SK-N-SH treated with all-trans-retinoic acid at 6 μM for 48 hours (cell line): ENCODE results near the gene SUSD4.

ENCODE experiments used
- ATAC-seq: fragments of 200-7000 bp; cut with Tn5 transposase; 3 replicates; pipeline ENCODE4 v1.9.1; 2020; ENCODE audit warnings: mild to moderate bottlenecking, moderate library complexity
- ARNTL ChIP-seq: fragments of 450-650 bp; formaldehyde crosslinking; IDR thresholded peaks from 2 replicates; pipeline ENCODE4 v1.5.0; 2020; ENCODE audit warnings: low read depth, mild to moderate bottlenecking, moderate library complexity, borderline replicate concordance
- BACH2 ChIP-seq: fragments of 250-450 bp; sonication (Bioruptor Pico); IDR thresholded peaks from 2 replicates; pipeline ENCODE4 v1.9.0; 2021; ENCODE audit warnings: mild to moderate bottlenecking, borderline replicate concordance
- CREB5 ChIP-seq: fragments of 250-450 bp; sonication (Bioruptor Pico); IDR thresholded peaks from 2 replicates; pipeline ENCODE4 v1.5.1; 2020; ENCODE audit warnings: low read depth, mild to moderate bottlenecking, moderate library complexity
- CSDC2 ChIP-seq: fragments of 250-450 bp; sonication (Bioruptor Pico); IDR thresholded peaks from 2 replicates; pipeline ENCODE4 v1.5.0; 2020; ENCODE audit warnings: mild to moderate bottlenecking, moderate library complexity
- CSRNP3 ChIP-seq: fragments of 250-450 bp; sonication (Bioruptor Pico); IDR thresholded peaks from 2 replicates; pipeline ENCODE4 v1.5.1; 2021; ENCODE audit warnings: mild to moderate bottlenecking, moderate library complexity
- ESRRG ChIP-seq: fragments of 250-450 bp; sonication (Bioruptor Pico); IDR thresholded peaks from 2 replicates; pipeline ENCODE4 v1.6.1; 2021; ENCODE audit warnings: mild to moderate bottlenecking
- GLIS3 ChIP-seq: fragments of 250-450 bp; sonication (Bioruptor Pico); IDR thresholded peaks from 2 replicates; pipeline ENCODE4 v1.5.0; 2020; ENCODE audit warnings: mild to moderate bottlenecking, moderate library complexity
- ISL1 ChIP-seq: fragments of 250-450 bp; sonication (Bioruptor Pico); IDR thresholded peaks from 2 replicates; pipeline ENCODE4 v2.1.2; 2022; ENCODE audit warnings: mild to moderate bottlenecking, moderate library complexity
- OSR1 ChIP-seq: fragments of 250-450 bp; sonication (Bioruptor Pico); IDR thresholded peaks from 2 replicates; pipeline ENCODE4 v1.8.0; 2022; ENCODE audit warnings: moderate library complexity, mild to moderate bottlenecking, inconsistent platforms
- POU6F1 ChIP-seq: fragments of 250-450 bp; sonication (Bioruptor Pico); IDR thresholded peaks from 2 replicates; pipeline ENCODE4 v1.8.0; 2021; ENCODE audit warnings: low read depth, mild to moderate bottlenecking, moderate library complexity, borderline replicate concordance
- PPARA ChIP-seq: fragments of 250-450 bp; sonication (Bioruptor Pico); IDR thresholded peaks from 2 replicates; pipeline ENCODE4 v1.5.0; 2020; ENCODE audit warnings: mild to moderate bottlenecking, borderline replicate concordance
- RARB ChIP-seq: fragments of 250-450 bp; sonication (Bioruptor Pico); IDR thresholded peaks from 2 replicates; pipeline ENCODE4 v1.8.0; 2021; ENCODE audit warnings: mild to moderate bottlenecking, moderate library complexity
- TCF4 ChIP-seq: fragments of 250-450 bp; sonication (Bioruptor Pico); IDR thresholded peaks from 2 replicates; pipeline ENCODE4 v1.8.0; 2021; ENCODE audit warnings: mild to moderate bottlenecking, moderate library complexity, borderline replicate concordance
- TOX ChIP-seq: fragments of 250-450 bp; sonication (Bioruptor Pico); IDR thresholded peaks from 2 replicates; pipeline ENCODE4 v1.8.0; 2021; ENCODE audit warnings: mild to moderate bottlenecking, moderate library complexity, borderline replicate concordance
- TSHZ2 ChIP-seq: fragments of 250-450 bp; sonication (Bioruptor Pico); IDR thresholded peaks from 2 replicates; pipeline ENCODE4 v1.5.0; 2020; ENCODE audit warnings: mild to moderate bottlenecking, moderate library complexity
- ZFP3 ChIP-seq: fragments of 250-450 bp; sonication (Bioruptor Pico); IDR thresholded peaks from 2 replicates; pipeline ENCODE4 v1.5.0; 2020; ENCODE audit warnings: mild to moderate bottlenecking, moderate library complexity
- ZFP30 ChIP-seq: fragments of 450-650 bp; formaldehyde crosslinking; IDR thresholded peaks from 2 replicates; pipeline ENCODE4 v1.5.0; 2022; ENCODE audit warnings: mild to moderate bottlenecking, moderate library complexity
- ZNF565 ChIP-seq: fragments of 450-650 bp; formaldehyde crosslinking; conservative IDR thresholded peaks from 2 replicates; pipeline ENCODE4 v1.5.0; 2020; ENCODE audit warnings: low read depth, mild to moderate bottlenecking, moderate library complexity
- ZNF70 ChIP-seq: fragments of 450-650 bp; formaldehyde crosslinking; IDR thresholded peaks from 2 replicates; pipeline ENCODE4 v1.5.0; 2020; ENCODE audit warnings: mild to moderate bottlenecking, moderate library complexity
- ZNF8 ChIP-seq: fragments of 450-650 bp; formaldehyde crosslinking; IDR thresholded peaks from 2 replicates; pipeline ENCODE4 v1.5.0; 2020; ENCODE audit warnings: mild to moderate bottlenecking, moderate library complexity

The SUSD4 gene

GRCh38 chr1:223180731-223181321 is 183.2 kb downstream of the SUSD4 start:
- TF ChIP-seq TSHZ2 (CRISPR knock-in tag) (no peak), BACH2 (CRISPR knock-in tag) (no peak), ARNTL (no peak), OSR1 (CRISPR knock-in tag) (no peak), CSDC2 (CRISPR knock-in tag) (no peak), ZNF70 (CRISPR knock-in tag) (no peak), TCF4 (no peak), ESRRG (CRISPR knock-in tag) (no peak), RARB (CRISPR knock-in tag) (no peak)
- ATAC-seq = no peak

DNA sequence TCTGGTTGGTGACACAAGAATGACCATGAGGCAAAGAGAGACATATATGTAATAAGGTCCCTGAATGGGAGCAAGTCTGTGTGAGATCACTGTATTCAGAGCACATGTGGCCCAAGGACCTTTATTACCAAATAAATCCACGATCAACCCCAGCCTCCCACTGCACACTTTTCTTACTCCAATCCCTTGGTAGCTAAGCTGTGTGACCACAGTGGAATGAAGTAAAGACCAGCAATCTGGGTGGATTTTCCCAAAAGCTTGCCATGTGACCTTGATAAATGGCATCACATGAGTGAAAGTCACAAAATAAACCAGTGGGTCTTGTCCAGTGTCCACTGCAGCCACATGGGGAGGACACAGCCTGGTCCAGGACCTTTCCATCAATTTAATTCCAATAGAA is 184.2 kb downstream of the SUSD4 start:
- TF ChIP-seq ZNF8 (CRISPR knock-in tag) = no peak
- no peak for TF ChIP-seq CSRNP3
- no peak for TF ChIP-seq GLIS3 (CRISPR knock-in tag)
- TF ChIP-seq TCF4 = no peak
- no peak for TF ChIP-seq ZNF565 (CRISPR knock-in tag)
- TF ChIP-seq CREB5 (CRISPR knock-in tag) = no peak
- TF ChIP-seq RARB (CRISPR knock-in tag) = no peak
- TF ChIP-seq ISL1 (CRISPR knock-in tag) = no peak
- TF ChIP-seq ARNTL = no peak
- no peak for TF ChIP-seq BACH2 (CRISPR knock-in tag)
- no peak for TF ChIP-seq ZFP30 (CRISPR knock-in tag)
- TF ChIP-seq PPARA = no peak
- no peak for TF ChIP-seq ESRRG (CRISPR knock-in tag)
- TF ChIP-seq TSHZ2 (CRISPR knock-in tag) = no peak
- TF ChIP-seq ZNF70 (CRISPR knock-in tag) = no peak
- no peak for TF ChIP-seq POU6F1
- TF ChIP-seq TOX (CRISPR knock-in tag) = no peak
- TF ChIP-seq CSDC2 (CRISPR knock-in tag) = no peak
- TF ChIP-seq ZFP3 (CRISPR knock-in tag) = no peak
- TF ChIP-seq OSR1 (CRISPR knock-in tag) = no peak
- TF ChIP-seq, all 23 proteins: peak for 0
- ATAC-seq = no peak

DNA sequence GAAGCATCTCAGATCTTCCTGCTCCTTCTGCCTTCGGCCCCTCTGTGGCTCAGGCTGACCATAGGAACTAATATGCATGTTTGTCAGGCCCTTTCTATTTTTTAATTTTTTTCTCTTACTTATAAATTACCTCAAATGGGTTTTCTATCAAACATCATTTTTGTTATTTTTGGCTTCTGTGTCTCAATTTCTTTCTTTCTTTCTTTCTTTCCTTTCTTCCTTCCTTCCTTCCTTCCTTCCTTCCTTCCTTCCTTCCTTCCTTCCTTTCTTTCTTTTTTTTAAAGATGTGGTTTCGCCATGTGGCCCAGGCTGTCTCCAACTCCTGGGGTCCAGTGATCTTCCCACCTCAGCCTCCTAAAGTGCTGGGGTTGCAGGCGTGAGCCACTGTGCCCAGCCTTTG is 184.7 kb downstream of the SUSD4 start:
- TF ChIP-seq TOX (CRISPR knock-in tag) = no peak
- TF ChIP-seq PPARA = no peak
- no peak for TF ChIP-seq CSDC2 (CRISPR knock-in tag)
- no peak for TF ChIP-seq ZFP30 (CRISPR knock-in tag)
- TF ChIP-seq, all 23 proteins: peak for 0
- ATAC-seq = no peak
